Stimulated activated CD4-positive, alpha-beta T cell treated with anti-CD3 and anti-CD28 coated beads, TNF-alpha, amount 100 ng/mL, for 48 hours (primary cell): ENCODE measurements around the gene IMMP2L.

Experiments
- DNase-seq, 3 donors: peaks; one replicate each; pipeline ENCODE4 v3.0.0-alpha.2; 2020; ENCODE audit warnings: low read depth in 3 of 3

IMMP2L gene

DNA sequence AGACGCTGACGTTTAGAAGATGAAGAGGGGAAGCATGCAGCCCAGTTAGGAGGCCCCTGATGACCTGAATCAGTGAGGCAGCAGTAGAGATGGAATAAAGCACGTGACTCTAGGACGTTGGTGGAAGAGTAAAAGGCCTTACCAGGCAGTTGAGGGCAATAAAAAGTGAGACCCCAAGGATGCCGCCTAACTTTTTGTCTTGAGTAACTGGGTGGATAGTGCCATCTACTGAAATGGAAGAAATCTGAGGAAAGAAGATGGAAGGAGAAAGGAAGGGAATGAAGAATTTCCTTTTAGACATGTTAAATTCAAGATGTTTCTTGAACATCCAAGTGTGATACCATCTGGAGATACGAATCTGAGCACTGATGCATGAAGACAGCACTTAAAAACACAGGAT lies 691.4 kb downstream of the IMMP2L start:
- no peak for DNase-seq

DNA sequence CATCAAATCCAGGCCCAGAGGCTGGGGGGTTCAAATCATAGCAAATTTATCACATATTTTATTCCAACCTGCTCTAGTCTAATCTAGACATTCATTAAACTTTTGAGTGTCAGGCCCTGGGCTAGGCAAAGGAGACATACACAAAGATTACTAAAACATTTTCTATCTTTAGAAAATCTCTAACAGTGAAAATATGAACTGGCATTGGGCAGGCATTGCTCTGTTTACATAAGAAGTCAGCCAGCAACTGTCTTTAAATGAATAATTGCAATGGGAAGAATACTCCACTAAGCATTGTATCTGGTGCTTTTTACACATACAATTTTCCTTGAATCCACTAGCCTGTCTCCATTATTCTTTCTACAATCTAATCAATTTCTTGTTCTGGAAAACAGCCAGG lies 693.8 kb downstream of the IMMP2L start:
- no peak for DNase-seq

DNA sequence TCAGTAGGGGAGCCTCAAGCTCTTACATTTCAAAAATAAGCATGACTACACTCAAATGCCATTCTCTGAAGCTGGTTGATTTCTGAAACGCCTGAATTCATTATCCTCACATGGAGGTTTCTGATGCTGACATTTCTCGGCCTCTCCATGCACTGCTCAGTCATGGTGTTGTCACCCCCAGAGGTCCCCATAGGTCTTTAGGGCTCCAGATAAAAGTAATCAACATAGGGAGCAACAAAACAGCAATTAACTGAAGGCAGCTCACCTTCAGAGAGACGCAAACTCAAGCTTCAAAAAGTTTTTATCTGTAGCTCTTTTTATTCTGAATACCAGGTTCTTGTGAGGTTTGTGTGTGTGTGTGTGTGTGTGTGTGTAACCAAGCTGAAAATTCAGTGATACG lies 694.5 kb downstream of the IMMP2L start:
- no peak for DNase-seq

DNA sequence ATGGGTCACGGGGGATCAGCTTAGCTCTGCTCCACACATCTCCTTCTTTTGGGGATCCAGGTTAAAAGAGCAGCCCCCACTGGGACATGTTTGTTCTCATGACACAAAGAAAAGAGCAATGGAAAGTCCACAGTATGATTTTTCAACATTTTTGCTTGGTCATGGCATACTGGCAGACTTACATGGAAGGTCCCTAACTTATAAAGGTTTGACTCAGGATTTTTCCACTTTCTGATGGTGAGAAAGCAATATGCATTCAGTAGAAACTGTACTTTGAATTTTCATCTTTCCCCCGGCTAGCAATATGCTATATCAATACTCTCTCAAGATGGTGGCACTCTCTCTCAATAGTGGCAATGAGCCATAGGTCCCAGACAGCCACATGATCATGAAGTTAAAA lies 699.0 kb downstream of the IMMP2L start:
- DNase-seq: no peak

DNA sequence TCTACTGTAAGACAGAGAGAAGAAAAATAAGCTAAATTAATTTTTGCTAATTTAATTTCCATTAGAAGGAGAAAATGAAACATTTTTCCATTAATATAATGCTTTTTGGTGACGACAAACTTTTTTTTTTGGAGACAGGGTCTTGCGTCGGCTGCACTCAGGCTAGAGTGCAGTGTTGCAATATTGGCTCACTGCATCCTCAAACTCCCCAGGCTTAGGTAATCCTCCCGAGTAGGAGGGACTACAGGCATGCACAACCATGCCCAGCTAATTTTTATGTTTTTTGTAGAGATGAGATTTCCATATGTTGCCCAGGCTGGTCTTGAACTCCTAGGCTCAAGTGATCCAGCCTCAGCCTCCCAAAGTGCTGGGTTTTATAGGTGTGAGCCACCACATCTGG lies 701.1 kb downstream of the IMMP2L start:
- DNase-seq: no peak

DNA sequence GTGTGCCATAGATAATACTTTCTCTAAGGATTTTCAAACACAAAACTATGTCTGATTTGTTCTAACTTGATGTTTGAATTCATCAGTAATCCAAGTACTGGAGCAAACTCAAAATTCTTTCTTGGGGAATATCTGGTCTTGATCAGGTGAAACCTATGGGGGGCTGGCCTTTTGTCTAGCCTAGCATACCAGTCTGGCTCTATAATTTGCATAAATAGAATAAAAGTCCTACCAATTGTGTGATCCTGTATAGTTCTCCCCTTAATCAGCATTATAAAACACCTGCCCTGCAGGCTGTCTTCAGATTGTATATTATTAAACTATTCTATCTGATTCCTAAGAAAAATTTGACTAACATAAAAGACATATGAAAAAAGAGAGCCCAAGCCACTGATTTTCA lies 705.2 kb downstream of the IMMP2L start:
- no peak for DNase-seq

DNA sequence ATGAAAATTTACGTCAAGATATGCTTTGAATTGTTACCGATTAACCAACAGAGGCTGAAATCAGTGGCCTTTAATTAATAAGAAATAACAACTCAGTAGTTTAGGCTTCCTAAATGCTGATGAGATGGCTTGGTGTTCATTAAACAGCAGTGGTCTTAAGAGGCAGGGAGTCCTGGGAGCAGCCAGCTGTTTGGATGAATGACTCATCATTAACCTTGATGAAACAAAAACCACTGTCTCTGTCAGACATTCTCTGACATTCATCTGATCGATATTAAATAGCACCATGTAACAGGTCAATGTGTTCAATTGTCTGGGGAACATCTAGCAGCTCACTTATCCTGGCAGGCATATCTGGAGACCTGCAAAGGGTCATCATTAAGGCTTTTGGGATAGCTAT lies 705.6 kb downstream of the IMMP2L start:
- no peak for DNase-seq

DNA sequence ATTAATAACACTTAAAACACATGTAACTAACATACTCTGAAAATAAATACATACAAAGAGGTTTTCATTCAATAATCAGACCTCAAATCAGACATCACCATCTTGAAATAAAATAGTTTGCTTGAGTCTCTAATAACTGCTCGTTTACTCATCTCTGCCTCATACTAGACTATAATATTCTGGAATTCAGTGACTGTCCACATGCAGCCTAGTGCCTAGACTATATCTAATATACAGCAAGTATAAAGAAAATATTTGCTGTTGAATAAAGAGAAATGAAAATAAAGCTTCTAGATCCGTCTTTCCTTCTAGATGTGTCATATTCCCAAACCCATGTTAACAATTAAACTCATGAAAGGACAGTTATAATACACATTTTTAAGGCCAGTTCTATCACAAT lies 707.6 kb downstream of the IMMP2L start:
- no peak for DNase-seq

DNA sequence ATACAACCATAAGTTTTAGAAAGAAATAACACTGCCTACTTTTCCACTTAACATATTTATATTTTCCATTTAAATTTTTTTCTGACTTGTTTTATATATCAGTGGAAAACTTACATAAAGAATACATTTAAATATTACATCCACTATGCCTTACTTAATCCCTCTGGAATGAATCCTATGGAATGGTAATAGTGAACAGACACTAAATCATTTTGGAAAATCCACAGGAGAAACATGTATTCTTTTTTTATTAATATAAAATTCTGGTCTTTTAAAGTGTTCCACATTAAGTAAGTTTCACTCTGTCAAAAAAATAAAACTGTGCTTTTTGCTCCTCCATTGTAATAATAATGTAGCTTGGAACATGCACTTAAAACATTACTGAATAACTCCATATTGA lies 708.1 kb downstream of the IMMP2L start:
- no peak for DNase-seq

DNA sequence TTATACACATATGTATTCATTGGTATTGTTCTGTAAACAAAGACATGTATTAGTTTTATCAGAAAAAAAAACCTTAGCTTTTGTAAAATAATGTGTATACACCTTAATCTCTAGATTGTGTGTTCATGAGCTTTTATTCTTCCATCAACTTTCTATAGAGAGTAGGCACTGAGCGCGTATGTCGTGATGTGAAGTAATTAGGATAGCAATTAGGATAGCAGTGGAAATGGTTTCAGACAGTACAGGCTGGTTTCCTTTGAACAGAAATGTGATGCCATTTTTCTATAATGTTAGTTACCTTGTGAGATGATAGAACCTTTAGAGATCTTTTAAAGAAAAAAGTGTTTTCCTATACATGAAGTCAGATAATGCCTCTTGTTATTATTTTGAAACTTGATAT lies 709.0 kb downstream of the IMMP2L start:
- no peak for DNase-seq

DNA sequence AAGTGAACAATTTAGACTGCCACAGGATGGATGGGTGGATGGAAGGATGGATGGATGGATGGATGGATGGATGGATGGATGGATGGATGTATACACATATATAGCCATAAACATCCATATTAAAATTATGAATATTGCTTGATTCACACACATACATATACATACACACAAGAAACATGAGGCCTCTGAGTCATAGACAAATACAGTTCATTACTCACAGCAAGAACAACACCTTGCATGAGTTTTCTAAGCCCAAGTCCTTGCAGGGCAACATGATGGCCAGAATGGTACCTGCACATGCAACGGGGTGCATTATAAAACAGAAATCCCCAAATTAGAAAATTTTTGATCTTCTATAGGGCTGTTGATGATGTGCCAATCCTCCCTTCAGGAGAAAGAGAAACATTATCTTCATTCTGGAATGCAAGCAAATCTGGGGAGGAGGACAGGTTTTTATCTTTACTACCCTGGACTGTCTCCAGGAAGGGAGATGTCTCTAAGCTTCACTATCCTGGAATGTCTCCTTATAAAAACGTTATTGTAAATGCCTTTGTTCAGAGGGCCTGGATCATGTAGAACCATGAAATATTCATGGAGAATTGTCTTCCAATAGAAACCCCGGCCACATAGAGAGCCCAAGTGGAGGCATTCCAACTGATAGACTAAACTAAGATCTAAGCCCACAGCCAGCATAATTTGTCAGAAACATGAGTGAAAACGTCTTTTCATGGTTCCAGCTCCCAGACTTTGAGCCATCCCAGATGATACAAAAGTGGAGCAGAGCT lies 709.9 kb downstream of the IMMP2L start:
- no peak for DNase-seq

DNA sequence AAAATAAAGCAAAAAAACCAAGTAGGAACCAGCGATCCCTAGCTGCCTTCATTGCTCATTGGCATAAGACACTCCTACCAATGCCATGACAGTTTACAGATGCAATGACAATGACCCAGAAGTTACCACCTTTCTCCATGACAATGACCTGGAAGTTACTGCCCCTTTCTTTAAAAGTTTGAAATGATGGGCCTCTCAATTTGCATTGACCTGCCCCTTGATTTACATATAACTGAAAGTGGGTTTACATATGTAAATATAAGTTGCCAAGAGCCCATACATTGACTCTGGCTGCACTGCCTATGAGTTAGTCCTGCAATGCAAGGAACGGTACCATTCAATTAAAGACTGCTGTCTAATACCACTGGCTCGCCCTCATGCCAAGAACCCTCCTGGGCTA lies 712.1 kb downstream of the IMMP2L start:
- no peak for DNase-seq

DNA sequence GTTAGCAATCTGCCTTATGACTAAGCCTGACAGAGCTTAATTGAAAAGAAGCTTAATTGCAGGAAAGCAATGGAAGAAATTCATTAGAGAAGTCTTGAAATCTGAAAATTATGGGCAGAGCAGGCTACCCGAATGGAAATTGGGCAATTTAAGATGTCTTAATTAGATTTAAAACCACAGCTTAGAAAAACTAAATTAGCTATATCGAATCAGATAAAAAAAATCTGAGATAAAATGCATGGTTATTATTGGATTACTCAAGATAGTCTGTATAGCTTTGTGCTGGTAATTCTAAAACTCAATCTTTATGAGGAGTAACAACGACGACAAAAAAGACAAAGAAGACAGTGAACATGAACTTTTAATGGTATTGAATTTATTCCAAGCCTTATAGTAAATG lies 719.5 kb downstream of the IMMP2L start:
- no peak for DNase-seq

DNA sequence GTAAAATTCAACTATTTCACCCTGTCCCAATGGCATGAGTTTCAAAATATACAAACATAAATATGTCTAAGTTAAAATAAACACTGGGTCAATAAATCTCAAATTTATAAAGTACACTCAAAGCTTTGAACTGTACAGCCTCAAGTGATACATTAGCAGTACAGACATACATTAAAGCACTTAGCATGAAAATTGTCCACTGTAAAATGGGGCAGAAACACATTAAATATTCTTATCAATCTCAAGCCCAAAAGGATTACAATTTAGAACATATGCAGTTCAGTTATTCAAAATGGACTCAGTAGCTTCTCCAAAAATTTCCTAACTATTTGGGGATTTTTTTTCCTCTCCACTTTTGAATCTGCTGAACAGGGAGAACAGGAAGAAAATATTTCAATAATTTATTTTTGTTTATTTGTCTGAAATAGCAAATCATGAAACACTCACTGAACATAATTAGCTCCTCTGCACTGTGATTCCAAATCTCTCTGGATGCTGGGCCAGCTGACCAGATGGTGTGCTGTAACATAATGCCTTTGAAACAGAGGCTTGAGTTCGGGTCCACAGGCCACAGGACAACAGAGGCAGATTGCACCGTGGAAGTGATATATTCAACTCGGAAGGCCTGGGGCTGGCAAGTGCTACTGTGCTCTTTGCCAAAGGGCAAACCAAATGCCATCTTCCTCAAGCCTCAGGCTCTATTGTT lies 720.3 kb downstream of the IMMP2L start:
- no peak for DNase-seq

DNA sequence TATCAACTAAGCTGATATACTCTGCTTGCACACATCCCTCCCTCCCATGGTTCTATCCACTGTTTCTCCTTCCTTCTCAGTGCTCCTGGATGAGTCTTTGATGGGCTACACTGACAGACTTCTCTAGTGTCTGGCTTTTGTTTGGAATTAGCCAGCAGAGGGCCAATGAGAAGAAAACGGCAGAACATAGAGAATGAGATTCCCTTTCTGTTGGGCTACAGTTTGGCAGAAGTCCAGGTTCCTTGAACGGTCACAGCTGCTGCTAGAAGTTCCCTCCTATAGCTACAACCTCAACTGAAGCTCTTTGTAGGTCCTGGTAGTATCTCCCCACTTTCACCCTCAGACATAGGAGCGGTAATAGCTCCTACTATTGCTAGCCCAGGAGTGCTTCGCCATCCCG lies 722.4 kb downstream of the IMMP2L start:
- no peak for DNase-seq

DNA sequence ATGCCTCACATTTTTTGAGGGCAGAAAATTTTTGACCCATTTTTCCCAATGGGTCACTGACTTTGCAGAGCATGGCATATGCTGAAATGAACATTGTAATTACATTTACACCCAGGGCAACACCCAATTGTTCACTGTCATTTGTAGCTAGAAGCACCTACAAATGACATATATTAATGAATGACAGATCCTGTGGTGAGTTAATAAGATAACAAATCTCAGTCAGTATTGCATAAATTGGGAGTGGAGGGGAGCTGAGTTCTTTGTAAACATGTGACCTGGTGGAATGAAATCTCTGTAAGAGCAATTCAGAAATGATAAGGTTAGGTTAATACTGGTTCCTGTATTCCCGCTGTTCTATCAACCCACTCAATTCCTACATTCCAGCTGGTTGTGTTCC lies 726.4 kb downstream of the IMMP2L start:
- DNase-seq: no peak

DNA sequence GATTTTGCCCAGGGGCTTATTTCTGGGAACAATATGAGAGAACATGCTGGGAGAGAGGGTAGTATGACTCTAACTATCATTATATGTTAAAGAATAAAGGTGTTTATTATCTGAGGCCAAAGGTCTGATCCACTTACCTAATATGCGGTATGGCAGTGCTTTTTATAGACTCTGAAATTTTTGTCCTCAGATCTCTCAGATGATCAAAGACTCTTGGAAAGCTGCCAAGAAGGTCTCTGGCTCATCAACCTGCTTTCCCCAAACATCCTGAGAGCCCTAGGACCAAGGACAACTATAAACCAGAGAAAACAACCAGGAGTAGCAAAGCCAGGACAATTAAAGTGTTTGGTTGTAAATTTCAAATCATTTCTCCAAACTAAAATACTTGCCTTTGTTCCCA lies 727.1 kb downstream of the IMMP2L start:
- no peak for DNase-seq

DNA sequence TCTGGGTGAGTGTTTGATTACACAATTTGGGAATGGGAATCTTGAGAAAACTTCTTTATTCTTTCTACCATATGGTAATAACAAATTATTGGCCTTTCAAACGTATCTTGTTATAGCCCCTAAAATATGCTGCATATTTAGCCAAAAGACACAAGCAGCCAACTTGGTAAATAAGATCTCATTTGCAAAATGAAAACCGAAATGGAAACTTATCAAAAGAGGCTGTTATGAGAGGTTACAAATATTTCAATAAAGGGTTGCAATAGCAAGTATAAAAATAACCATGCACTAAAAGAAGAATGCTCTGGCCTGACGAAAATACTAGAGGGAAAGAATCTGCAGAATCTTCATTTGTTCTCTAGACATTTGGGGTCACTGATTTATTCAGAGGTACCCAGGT lies 730.9 kb downstream of the IMMP2L start:
- DNase-seq: no peak

DNA sequence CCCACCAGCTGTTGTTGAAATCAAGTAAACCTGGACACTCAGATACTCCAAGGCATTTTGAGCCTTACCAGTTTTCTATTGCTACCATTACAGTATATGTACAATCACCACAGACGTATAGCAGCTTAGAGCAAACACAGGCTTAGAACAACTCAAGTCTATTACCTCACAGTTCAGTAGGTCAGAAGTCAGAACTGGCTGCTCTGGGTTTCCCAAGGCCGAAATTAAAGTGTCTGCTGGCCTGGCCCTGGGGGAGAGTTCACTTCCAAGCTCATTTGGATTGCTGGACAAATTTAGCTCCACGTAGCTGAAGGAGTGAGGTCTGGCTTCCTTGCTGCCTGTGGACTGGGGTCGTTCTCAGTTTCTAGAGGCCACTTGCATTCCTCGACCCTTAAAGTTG lies 731.5 kb downstream of the IMMP2L start:
- no peak for DNase-seq

DNA sequence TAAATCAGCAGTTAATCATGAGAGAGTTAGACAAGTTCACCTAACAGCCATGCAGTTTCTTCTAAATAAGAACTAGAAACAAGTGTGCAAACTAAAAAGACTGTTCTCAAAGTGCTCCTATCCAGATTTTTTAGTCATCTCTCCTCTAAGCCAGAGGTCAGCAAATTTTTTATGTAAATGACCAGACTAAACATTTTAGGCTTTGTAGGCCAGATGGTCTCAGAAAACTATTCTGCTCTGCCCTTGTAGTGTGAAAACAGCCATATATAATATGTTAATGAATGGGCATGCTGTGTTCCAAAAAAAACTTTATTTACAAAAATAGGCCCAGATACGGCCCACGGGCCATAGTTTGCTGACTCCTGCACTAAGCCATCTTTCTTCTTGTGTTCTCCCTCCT lies 734.4 kb downstream of the IMMP2L start:
- DNase-seq: no peak

DNA sequence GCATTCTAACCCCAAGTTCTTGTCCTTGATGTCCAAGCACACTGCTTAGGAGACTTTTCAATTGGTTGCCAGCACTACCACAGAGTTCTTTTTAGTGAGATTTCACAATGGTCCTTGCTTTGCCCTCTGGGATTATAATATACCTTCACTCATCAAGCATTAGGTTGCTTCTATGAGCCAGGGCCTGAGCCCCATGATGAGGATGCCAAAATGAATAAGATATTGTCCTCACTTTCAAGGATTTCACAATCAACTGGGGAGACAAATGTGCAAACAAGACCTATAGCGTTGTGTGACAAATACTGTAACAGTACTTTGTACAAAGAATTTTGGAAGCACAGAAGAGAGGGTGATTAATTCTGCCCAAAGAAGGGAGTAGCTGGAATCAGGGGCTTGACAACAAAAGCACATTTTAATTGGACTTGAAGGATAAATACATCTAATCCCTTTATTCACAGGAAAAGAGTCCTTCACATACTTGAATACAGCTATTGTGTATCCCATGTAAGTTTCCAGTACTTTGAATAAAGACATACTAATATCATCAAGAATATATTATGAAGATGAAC lies 734.9 kb downstream of the IMMP2L start:
- no peak for DNase-seq

DNA sequence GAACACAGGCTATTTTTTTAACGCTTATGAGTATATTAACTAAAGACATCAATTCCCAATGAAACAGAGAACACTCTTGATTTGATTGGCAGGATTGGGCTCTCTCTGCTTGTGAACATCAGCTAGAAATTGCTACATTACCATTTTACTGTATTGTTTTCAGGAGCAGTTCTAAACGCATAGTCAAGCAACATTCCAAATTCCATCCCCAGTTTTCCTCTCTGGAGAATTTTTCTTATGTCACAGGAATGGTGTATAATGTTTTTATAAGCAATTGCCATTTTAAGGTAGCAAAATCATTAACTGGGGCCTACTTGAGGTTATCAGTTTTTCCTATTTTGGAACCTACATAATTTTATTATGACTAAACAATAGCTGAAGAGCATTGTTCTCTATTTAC lies 748.3 kb downstream of the IMMP2L start:
- no peak for DNase-seq

DNA sequence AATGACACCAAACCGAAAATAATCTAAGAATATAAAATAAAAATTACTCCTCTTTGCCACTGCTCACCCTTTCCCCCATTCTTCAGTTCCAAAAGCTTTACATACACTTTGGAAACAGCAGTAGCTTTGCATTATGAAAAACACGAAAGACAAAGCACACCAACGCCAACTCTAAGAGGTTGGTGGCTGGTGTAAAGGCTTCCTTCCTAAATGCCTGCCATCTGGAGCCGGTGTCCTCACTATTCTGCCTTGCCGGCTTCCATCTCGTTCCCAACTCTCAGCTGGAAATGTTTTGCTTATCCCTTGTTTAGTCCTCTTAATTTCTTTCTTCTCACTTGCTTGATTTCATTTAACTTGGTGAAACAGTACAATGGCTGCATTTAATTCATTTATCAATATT lies 752.5 kb downstream of the IMMP2L start:
- no peak for DNase-seq
